ENCODE measurements around the gene LAMA4. TPM values are rescaled to one million over a fixed set of nuclear protein-coding genes. Genes with fewer than 3 reads are reported as not detected.

Gene LAMA4
- total RNA-seq, 4 donors from 2014 or later: 261 to 336 (median 303) TPM

DNA sequence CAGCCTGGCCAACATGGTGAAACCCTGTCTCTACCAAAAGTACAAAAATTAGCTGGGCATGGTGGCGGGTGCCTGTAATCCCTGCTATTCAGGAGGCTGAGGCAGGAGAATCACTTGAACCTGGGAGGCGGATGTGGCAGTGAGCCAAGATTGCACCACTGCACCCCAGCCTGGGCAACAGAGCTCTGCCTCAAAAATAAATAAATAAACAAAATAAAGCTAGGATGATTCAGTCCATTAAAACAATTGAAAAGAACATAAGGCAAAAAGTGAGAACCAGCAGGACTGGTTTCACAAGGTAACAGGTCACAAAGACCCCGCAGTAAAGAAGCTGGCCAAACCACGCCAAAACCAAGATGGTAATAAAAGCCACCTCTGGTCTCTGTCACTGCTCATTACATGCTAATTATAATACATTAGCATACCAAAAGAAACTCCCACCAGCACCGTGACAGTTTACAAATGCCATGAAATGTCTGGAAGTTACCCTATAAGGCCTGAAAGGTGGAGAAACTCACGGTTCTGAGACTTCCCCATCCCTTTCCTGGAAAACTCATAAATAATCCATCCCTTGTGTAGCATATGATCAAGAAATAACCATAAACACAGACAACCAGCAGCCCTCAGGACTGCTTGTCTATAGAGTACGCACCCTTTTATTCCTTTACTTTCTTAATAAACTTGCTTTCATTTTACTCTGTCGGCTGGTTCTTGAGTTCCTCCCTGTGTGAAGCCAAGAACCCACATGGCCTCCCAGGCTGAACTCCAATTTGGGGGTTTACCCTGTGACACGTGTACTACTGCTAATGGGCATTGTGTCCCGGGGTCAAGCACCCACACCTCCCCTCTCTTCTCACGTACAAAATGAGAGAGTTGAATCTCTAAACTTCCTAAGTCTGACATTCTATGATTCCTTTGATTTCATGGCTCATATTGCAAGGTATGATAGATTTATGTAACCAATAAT lies 10.2 kb downstream of the LAMA4 start:
- 53% methylated on average over 11 of the region's 11 CpGs for WGBS
- H3K4me3 ChIP-seq: peak overlapping the region in 3 of 4 donors; percentile 8 to 40 (median 19)
- H3K27me3 ChIP-seq: no peaks in the 10 kb centered on the region
- intact Hi-C loops (cut with DNase I): no loop called here
- peak overlapping the region; percentile 92 to 98 (median 93) for H3K27ac ChIP-seq (replicated peaks in 1 of 4)
- no peaks in the 10 kb centered on the region for H3K9me3 ChIP-seq
- peaks cover 50 to 98% (median 93%) of the 10 kb centered on the region in 4 donors for H3K4me1 ChIP-seq
- DNase-seq (ENCODE audit: extremely low spot score): no peak
- TF ChIP-seq POLR2A (IDR thresholded peaks at IDR 0.05; ENCODE audit: low read depth) (no peak), CTCF (IDR thresholded peaks at IDR 0.05) (no peak), POLR2AphosphoS5 (IDR thresholded peaks at IDR 0.05) (no peak), EP300 (IDR thresholded peaks at IDR 0.05) (no peak)
- no peaks in the 10 kb centered on the region for H3K36me3 ChIP-seq

GRCh38 chr6:112241820-112242429 lies 12.4 kb downstream of the LAMA4 start:
- intact Hi-C loops (cut with DNase I): no loop called here
- H3K4me1 ChIP-seq: peaks cover 57 to 98% (median 93%) of the 10 kb centered on the region in 4 donors
- no peak for DNase-seq (ENCODE audit: extremely low spot score)
- H3K9me3 ChIP-seq: no peaks in the 10 kb centered on the region
- H3K27me3 ChIP-seq: no peaks in the 10 kb centered on the region
- H3K4me3 ChIP-seq: no peak overlapping the region
- no peaks in the 10 kb centered on the region for H3K36me3 ChIP-seq
- TF ChIP-seq POLR2AphosphoS5 (IDR thresholded peaks at IDR 0.05) (no peak), CTCF (IDR thresholded peaks at IDR 0.05) (no peak), POLR2A (IDR thresholded peaks at IDR 0.05; ENCODE audit: low read depth) (no peak), EP300 (IDR thresholded peaks at IDR 0.05) (no peak)
- peak overlapping the region; percentile 92 to 98 (median 93) for H3K27ac ChIP-seq (replicated peaks in 1 of 4)

- WGBS: 36% methylated on average over 3 of the region's 3 CpGs
- no peaks in the 10 kb centered on the region for H3K36me3 ChIP-seq
- peaks cover 58 to 98% (median 92%) of the 10 kb centered on the region in 4 donors for H3K4me1 ChIP-seq
Measured at GRCh38 chr6:112237595-112237994, 16.8 kb downstream of the LAMA4 start.

GRCh38 chr6:112237066-112237465 lies 17.3 kb downstream of the LAMA4 start:
- H3K4me1 ChIP-seq: peaks cover 60 to 98% (median 92%) of the 10 kb centered on the region in 4 donors
- 48% methylated on average over 4 of the region's 4 CpGs for WGBS

More at GRCh38 chr6:112237595-112237994, 16.8 kb downstream of the LAMA4 start:
- H3K27ac ChIP-seq (replicated peaks in 1 of 4): peak overlapping the region; percentile 85 to 89 (median 87)
- H3K27me3 ChIP-seq: no peaks in the 10 kb centered on the region
- H3K9me3 ChIP-seq: no peaks in the 10 kb centered on the region
- TF ChIP-seq POLR2AphosphoS5 (IDR thresholded peaks at IDR 0.05) (peak; percentile 79 to 80), POLR2A (IDR thresholded peaks at IDR 0.05; ENCODE audit: low read depth) (no peak)
- intact Hi-C loops (cut with DNase I): no loop called here
- DNase-seq (ENCODE audit: extremely low spot score): peak; percentile 94
- H3K4me3 ChIP-seq: no peak overlapping the region

GRCh38 chr6:112235956-112236355 lies 18.4 kb downstream of the LAMA4 start:
- intact Hi-C loops (cut with DNase I): no loop called here
- peak; percentile 14 for TF ChIP-seq EP300 (IDR thresholded peaks at IDR 0.05)
- peak in 1 of 2 donors; percentile 56 for TF ChIP-seq POLR2AphosphoS5 (IDR thresholded peaks at IDR 0.05)
- TF ChIP-seq CTCF (IDR thresholded peaks at IDR 0.05): no peak
- Histone ChIP-seq H3K36me3 (no peaks in the 10 kb centered on the region), H3K9me3 (no peaks in the 10 kb centered on the region), H3K4me3 (no peak overlapping the region), H3K27me3 (no peaks in the 10 kb centered on the region), H3K4me1 (peaks cover 67 to 100% (median 94%) of the 10 kb centered on the region in 4 donors), H3K27ac (replicated peaks in 1 of 4) (peak overlapping the region; percentile 85 to 89 (median 87))
- DNase-seq (ENCODE audit: extremely low spot score): no peak
- 69% methylated on average over 5 of the region's 5 CpGs for WGBS

More at GRCh38 chr6:112237066-112237465, 17.3 kb downstream of the LAMA4 start:
- Histone ChIP-seq H3K4me3 (no peak overlapping the region), H3K27ac (replicated peaks in 1 of 4) (peak overlapping the region; percentile 85 to 89 (median 87)), H3K27me3 (no peaks in the 10 kb centered on the region), H3K9me3 (no peaks in the 10 kb centered on the region), H3K36me3 (no peaks in the 10 kb centered on the region)
- intact Hi-C loops (cut with DNase I): no loop called here
- TF ChIP-seq EP300 (IDR thresholded peaks at IDR 0.05): no peak
- TF ChIP-seq POLR2AphosphoS5 (IDR thresholded peaks at IDR 0.05): peak in 1 of 2 donors; percentile 54
- DNase-seq (ENCODE audit: extremely low spot score): no peak
